ENCODE results near the gene OXSR1. TPM values are rescaled to one million over a fixed set of nuclear protein-coding genes. Genes with fewer than 3 reads are reported as not detected.

OXSR1 gene
- polyA plus RNA-seq, 2 of the 4 experiments (the other 2 are of a cell fraction), result 30.2 to 44.0 TPM

DNA sequence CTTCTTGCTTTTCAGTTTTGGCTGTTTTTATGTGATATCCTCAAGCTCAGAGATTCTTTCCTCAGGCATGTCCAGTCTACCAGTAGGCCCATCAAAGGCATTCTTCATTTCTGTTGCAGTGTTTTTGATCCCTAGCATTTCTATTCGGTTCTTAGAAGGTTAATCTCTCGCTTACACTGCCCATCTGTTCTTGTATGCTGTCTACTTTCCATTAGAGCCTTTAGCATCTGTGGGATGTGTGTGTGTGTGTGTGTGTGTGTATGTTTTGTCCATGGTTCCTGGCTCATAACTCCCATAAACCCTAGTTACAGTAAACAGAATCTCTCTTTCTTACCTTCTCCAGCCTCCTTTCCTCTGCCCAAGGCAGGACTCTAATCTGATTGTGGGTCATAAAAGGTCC is 95.1 kb downstream of the OXSR1 start:
- Histone ChIP-seq H3K4me2 (no peak overlapping the region), H3K9me3 (no peaks in the 10 kb centered on the region), H3K4me3 (no peak overlapping the region), H3K4me1 (no peaks in the 10 kb centered on the region), H3K27ac (no peak overlapping the region)
- WGBS (ENCODE audit: missing lambda C conversion rate), result 98% methylated on average over 2 of the region's 2 CpGs
- ChIA-PET POLR2A (no interaction called here), CTCF (interaction anchor here (1.0 to 1.3 kb wide), 2 partner anchors 8 to 11 kb away, joined by 3 read pairs; no protein-coding TSS in a partner anchor)
- no peak for FAIRE-seq
- TF ChIP-seq EP300 (IDR thresholded peaks at IDR 0.05) (no peak), ATOH8 (CRISPR knock-in tag; IDR thresholded peaks at IDR 0.05; ENCODE audit: low read depth) (no peak), CHD4 (IDR thresholded peaks at IDR 0.05; ENCODE audit: borderline replicate concordance) (no peak), RNF2 (IDR thresholded peaks at IDR 0.05; ENCODE audit: borderline replicate concordance, low read depth) (no peak), FOXS1 (CRISPR knock-in tag; IDR thresholded peaks at IDR 0.05) (no peak), RCOR1 (IDR thresholded peaks at IDR 0.05; ENCODE audit: low read depth, low read length) (no peak), PHF8 (IDR thresholded peaks at IDR 0.05; ENCODE audit: borderline replicate concordance, low read depth) (no peak), CTCF (IDR thresholded peaks at IDR 0.05) (no peak), HDAC2 (IDR thresholded peaks at IDR 0.05) (no peak), ZFP36 (IDR thresholded peaks at IDR 0.05; ENCODE audit: borderline replicate concordance, partially characterized antibody) (no peak), RAD21 (conservative IDR thresholded peaks at IDR 0.05 in 1 of 2, IDR thresholded peaks at IDR 0.05 in 1 of 2) (no peak), BCL3 (IDR thresholded peaks at IDR 0.05) (no peak), HMGXB4 (CRISPR knock-in tag; IDR thresholded peaks at IDR 0.05; ENCODE audit: borderline replicate concordance) (no peak), BHLHE40 (IDR thresholded peaks at IDR 0.05; ENCODE audit: low read depth, low read length) (no peak), CBX2 (IDR thresholded peaks at IDR 0.05; ENCODE audit: borderline replicate concordance, low read depth) (no peak), JUN (IDR thresholded peaks at IDR 0.05) (no peak), CBX8 (IDR thresholded peaks at IDR 0.05) (no peak), SMC3 (IDR thresholded peaks at IDR 0.05) (no peak), TP53 (CRISPR knock-in tag; IDR thresholded peaks at IDR 0.05) (no peak)
- no peak for DNase-seq (ENCODE audit: low read depth in 1 of 2, low spot score in 1 of 2)
- no peak for ATAC-seq

DNA sequence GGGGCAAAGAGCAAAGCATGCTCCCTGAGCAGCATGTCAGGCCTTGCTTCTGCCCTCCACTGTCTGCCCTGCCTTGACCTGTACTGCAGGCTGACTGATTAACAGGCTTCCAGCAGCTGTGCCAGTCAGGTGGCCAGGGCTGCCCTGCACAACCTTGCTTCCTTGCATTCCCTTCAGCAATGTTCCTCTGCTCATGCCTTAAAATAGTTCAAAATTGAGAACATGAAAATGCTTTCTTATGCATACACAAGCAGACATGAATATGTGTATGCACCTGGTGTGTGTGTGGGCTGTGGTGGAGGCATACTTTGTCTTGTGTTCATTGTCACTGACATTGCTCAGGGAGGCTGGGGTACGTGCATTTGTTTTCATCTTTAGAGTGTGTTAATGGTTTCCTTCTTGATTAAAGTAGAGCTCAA is 99.0 kb downstream of the OXSR1 start:
- POLR2A ChIA-PET, result no interaction called here
- ATAC-seq (peak; percentile 27 to 47; a peak in 3 of 6 replicates), DNase-seq (ENCODE audit: low read depth in 1 of 2, low spot score in 1 of 2) (no peak), FAIRE-seq (no peak)
- 0% methylated on average over 1 of the region's 1 CpG for WGBS (ENCODE audit: missing lambda C conversion rate)
- Histone ChIP-seq H3K27ac (no peak overlapping the region), H3K4me2 (no peak overlapping the region), H3K4me1 (no peaks in the 10 kb centered on the region), H3K9me3 (no peaks in the 10 kb centered on the region), H3K4me3 (no peak overlapping the region)
- CTCF ChIA-PET, result interaction anchor here (0.6 kb wide), 1 partner anchor 28 kb away, joined by 3 read pairs; no protein-coding TSS in a partner anchor
- TF ChIP-seq FOSL2 (IDR thresholded peaks at IDR 0.05), result no peak
- TF ChIP-seq FOSL2 (CRISPR knock-in tag; IDR thresholded peaks at IDR 0.05), result no peak
- no peak for TF ChIP-seq SMC3 (IDR thresholded peaks at IDR 0.05)
- TF ChIP-seq RARB (CRISPR knock-in tag; IDR thresholded peaks at IDR 0.05), result no peak
- TF ChIP-seq POLR2AphosphoS2 (conservative IDR thresholded peaks at IDR 0.05; ENCODE audit: low read length), result no peak
- TF ChIP-seq JUN (IDR thresholded peaks at IDR 0.05), result no peak
- no peak for TF ChIP-seq RFX5 (IDR thresholded peaks at IDR 0.05)
- TF ChIP-seq KDM5A (IDR thresholded peaks at IDR 0.05), result no peak
- no peak for TF ChIP-seq SREBF2 (IDR thresholded peaks at IDR 0.05)
- TF ChIP-seq FOXS1 (CRISPR knock-in tag; IDR thresholded peaks at IDR 0.05), result no peak
- TF ChIP-seq BHLHE40 (IDR thresholded peaks at IDR 0.05; ENCODE audit: low read depth, low read length), result no peak
- TF ChIP-seq MAZ (IDR thresholded peaks at IDR 0.05; ENCODE audit: borderline replicate concordance, low read depth, low read length), result no peak
- no peak for TF ChIP-seq HEYL (CRISPR knock-in tag; IDR thresholded peaks at IDR 0.05)
- no peak for TF ChIP-seq MAX (IDR thresholded peaks at IDR 0.05)
